ENCODE data around the gene SEMA7A.
A peak's percentile ranks its signal among the peaks of the same experiment; 100 is the strongest.

Gene SEMA7A

DNA sequence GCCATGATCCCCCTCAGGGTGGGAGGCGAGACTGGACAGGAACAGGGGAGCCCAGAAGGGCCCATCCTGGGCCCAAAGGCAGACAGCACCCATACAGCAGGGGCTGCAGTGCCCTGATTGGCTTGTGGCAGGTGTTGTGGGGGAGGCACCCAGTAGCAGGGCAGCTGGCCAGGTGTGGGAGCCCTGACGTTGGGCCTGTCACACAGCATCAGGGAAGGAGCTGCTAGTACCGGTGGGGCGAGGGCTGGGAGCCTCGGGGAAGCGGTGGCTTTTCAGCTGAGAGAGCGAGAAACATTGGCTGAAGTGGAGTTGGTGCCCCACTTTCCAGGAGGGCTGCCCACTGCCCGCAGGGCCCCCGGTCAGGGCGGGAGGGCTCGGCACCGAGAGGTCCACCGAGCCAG, 46.6 kb downstream of the SEMA7A start:
- no peak for DNase-seq (ENCODE audit: low read depth)

DNA sequence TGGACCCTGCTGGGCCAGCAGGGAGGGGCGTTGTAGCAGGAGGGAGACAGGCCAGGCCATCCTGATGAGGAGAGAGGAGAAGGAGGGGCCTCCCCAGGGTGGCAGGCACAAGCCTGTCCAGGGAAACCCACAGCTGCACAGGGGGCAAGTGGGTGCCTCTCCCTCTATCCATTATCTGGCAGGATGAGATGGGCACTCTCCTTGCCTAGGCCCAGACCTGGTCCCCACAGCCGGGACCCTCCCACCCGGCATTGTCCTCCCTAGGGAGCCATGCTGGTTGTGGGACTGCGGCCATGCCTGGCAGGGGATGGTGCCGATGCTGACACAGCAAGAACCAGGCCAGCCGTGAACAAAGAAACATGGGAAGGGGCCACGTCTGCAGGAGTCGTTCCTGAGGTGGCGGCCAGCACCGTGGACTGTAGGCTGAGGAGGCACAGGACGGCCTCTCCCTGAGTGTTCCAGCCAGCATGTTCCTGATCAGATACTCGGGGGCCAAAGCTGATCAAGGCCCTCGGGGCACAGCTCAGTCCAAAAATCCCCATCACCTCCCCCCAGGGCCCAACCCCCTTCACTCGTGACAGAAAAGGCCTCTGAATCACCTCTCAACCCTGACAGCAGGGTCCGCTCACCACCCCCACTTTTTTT, 47.1 kb downstream of the SEMA7A start:
- no peak for DNase-seq (ENCODE audit: low read depth)

DNA sequence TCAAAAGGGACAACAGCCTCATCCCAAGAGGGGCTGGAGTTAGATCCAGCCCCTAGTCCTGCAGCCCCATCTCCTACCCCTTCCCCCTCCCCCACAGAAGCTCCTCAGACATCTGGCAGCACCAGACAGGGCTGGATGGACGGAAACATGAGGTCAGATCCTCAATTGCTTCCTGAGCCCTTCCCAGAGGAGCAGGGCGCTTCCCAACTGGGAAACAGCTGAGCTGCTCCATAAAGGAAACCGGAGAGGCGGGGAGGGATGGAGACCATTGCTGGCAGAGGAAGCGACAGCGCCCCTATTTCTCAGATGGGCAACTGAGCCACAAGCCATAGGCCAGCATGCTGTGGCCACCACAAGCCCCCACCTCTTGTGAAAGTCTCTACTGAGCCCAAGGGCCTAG, 48.0 kb downstream of the SEMA7A start:
- no peak for DNase-seq (ENCODE audit: low read depth)

DNA sequence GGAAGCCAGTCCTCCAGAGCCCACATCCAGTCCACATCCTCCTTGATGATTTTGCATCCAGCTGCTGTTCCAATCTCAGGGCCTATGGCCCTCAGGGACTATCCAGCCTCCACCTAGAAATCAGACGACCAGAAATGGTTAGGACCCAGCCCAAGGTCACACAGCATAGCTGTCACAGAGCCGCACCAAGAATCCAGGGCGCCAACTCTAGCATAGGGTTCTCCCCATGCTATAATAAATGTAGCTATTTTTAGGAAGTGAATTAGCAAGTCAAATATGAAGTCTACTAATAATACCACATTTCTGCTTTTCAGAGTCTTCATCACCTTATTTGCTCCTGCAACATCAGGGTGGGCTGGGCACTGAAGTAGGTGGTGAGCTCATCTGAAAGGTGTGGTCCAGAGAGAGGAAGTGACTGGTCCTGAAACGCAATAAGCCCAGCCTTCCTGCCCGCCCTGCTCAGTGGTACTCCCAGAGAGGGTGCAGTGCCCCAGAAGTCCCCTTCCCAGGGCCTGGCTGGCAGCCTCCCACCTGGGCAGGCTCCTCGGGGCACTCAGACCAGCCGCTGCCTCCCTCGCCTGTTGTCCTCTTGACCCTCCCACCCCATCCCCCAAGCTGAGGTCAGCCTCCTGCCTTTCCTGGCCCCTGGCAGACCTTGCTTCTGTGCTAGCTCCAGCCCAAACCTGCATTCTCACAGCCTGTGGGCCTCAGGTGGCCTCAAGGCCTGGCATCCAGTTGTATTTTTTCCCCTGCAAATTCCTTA, 48.7 kb downstream of the SEMA7A start:
- DNase-seq (ENCODE audit: low read depth): no peak

GRCh38 chr15:74384566-74384880, 49.2 kb downstream of the SEMA7A start:
- DNase-seq (ENCODE audit: low read depth): no peak

DNA sequence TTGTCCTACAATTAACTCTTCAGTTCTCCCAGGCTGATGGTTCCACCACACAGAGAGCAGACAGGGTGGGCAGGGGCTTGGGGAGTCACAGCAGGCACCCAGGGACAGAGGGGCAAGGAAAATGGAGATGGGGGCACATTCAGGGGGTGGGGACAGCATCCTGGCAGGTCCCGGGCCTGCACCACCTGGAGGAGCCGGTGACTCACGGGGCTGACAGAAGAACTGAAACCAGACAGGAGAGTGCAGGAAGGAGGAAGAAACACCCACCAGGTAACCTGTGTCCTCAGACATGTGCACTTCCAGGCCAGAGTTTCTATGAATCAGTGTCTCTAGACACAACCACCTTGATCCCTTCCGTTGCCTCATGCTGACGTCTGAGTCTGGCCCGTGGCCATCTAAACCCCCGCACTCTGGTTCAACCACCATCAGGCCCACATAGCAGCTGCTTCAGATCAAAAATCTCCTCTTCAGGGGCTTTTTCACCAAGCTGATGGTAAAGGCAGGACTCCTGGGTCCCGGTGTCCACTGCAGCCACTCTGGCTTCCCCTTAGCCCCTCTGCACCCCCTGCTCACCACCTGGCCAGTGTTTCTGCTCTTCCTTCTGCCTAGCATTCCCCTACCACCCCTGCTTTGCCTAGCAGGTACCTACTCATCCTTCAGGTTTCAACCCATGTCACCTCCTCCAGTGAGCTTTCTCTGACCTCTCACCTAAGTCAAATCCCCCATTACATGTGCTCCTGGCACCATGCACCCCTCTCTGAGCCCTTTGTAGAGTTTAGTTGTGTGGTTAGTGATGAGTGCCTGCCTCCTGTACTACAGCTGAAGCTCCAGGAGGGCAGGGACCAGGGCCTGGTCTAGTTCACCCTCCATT, 49.8 kb downstream of the SEMA7A start:
- peak; percentile 76 for DNase-seq (ENCODE audit: low read depth)

GRCh38 chr15:74383286-74383685, 50.5 kb downstream of the SEMA7A start:
- DNase-seq (ENCODE audit: low read depth): no peak

DNA sequence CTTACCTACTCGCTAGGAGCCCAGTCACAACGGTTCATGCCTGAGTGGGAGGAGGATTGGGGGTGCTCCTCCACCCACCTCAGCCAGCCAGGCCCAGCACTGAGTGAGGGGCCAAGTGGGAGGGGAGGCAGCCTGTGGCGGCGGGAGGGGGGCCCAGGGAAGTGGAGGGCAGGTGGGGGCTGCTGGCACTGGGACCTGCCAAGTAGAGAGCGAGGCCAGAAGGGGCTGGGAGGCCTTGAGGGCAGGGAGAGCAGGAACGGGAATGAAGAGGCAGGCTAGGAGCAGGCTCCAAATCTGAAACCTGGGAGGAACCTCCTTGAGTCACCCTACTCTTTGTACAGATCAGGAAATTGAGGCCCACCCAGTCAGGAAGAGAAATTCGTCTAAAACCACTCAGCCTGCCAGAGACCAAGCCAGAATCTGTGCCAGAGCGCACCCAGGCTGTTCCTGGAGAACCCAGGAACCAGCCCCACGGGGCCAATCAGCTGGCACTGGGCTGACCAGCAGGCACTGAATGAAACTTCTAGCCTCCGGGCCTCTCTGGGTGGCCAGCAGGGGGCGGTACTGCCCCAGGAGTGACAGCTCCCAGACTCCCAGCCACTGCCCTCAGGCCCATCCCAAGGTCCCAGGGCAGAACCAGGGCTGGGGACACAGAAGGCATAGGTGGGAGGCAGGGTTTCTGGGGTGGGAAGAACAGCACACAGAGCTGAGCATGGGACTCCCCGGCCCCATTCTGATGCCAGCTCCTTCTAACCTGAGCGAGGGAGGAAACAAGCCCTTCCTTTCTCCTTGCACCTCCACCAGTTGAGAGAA, 51.5 kb downstream of the SEMA7A start:
- peak; percentile 78 for DNase-seq (ENCODE audit: low read depth)

- no peak for DNase-seq (ENCODE audit: low read depth)
These were observed 52.3 kb downstream of the SEMA7A start for GRCh38 chr15:74381481-74381880.

DNA sequence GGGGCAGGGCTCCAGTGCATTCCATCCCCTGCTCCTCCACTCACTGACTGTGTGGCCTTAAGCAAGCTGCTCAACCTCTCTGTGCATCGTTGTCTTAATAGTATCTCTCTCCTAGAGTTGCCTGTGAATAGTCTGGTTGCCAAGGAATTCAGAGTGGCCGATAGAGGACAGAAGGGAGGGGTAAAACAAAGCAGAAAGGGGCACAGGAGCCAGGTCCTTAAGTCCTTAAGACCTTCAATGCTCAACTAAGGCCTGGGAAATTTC, 52.6 kb downstream of the SEMA7A start:
- DNase-seq (ENCODE audit: low read depth): no peak

DNA sequence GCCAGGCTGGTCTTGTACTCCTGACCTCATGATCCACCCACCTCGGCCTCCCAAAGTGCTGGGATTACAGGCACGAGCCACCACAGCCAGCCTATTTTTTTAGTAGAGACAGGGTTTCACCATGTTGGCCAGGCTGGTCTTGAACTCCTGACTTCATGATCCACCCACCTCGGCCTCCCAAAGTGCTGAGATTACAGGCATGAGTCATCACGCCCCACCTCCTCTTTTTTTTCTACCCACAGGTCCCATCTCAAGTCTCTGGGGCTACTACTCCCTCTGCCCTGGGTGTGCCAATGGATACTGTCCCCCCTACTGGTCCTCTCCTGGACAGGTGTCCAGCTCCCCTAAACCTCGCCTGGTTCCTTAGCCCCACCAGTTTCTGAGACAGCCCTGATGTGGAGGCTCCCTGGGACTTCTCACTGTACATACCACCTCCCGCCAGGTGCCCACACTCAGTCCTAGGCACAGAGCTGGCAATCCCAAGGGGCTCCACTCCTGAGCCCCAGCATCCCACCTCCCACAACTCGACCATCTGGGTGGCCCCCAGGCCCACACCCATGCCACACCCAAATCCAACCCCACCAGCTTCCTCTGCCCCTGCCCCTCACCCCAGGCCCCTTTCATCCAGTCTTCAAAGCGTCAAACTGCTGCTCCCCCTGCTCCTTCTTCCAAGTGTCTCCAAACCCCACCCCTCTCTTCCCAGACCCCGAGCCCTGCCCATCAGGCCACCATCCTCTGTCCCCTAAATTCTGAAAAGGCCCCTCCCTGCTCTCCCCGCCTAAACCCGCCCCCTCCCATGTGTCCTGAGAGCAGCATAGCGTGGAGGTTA, 53.2 kb downstream of the SEMA7A start:
- no peak for DNase-seq (ENCODE audit: low read depth)

GRCh38 chr15:74378848-74379247, 54.9 kb downstream of the SEMA7A start:
- peak; percentile 65 for DNase-seq (ENCODE audit: low read depth)

DNA sequence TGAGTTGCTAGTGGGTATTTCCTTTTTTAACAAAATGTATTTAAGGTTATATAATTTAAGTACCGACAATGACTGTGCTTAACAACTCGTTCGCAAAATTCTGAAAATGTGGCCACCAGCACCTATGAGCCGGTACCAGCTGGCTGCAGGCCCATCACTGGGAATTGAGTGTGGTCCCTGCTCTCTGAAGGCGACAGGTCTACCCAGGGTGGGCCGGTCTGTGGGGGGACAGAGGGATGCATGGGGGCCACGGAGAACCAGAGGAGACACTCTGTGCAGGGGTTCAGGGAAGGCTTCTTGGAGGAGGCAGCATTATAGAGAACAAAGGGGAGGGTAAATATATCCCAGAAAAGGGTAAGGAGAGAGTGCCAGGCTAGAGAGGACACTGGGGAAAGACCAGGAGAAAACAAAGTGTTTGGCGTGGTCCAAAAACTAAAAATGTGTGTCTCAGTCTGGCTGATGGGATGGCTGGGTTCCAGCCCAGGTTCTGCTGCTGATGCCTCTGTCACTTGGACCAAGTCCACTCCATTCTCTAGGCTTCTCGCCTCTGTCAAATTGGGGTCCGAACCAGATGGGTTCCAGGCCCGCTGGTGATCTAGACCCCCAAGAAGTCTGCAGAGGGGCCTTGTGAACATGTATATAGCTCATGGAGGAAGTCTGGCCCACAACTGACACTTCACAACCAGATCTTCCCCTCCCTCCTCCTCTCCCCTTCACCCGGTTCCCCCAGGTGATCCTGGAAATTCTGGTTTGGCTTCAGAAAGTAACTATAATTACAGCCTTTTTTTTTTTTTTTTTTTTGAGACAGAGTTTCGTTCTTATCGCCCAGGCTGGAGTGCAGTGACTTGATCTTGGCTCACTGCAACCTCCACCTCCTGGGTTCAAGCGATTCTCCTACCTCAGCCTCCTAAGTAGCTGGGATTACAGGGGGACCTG, 55.7 kb downstream of the SEMA7A start:
- DNase-seq (ENCODE audit: low read depth): no peak

DNA sequence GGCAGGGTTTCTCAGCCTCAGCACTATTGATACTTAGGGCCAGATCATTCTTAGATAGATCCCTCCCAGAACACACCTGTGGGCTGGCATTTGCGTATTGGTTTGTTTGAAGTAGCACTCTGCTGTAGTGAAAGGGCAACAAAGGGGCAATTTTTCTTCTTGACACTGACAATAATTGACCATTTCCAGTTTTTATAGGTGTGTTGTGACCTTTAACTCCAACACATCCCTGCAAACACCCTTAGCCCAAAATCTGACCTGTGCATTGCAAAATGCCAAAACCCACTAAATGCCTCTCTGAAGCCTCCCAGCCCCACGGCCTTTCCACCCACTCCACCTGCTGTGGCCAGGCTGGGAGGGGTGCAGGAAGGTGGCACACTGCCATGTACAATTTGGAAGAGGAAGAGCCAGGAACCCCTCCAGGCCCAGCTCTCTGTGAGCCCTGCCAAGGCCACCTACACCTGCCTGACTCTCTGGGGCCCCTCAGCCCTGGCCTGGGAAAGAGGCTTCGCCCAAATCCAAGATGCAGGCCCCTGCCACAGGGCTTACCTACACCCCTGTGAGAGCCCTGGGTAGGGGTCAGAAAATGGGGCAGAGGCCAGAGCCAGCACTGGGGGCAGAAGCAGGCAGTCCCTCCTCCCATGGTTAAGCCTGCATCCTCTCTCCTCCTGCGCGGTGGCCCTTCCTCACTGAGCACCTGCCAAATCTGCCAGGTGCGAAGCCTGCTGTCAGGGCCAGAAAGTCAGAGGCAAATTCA, 56.8 kb downstream of the SEMA7A start:
- no peak for DNase-seq (ENCODE audit: low read depth)

GRCh38 chr15:74376226-74376625, 57.5 kb downstream of the SEMA7A start:
- no peak for DNase-seq (ENCODE audit: low read depth)

- DNase-seq (ENCODE audit: low read depth): peak; percentile 73
These were observed 58.5 kb downstream of the SEMA7A start for GRCh38 chr15:74375303-74375693.

- DNase-seq (ENCODE audit: low read depth): no peak
These were observed 59.0 kb downstream of the SEMA7A start for GRCh38 chr15:74374648-74375302.

- DNase-seq (ENCODE audit: low read depth): peak; percentile 94
These were observed 59.8 kb downstream of the SEMA7A start for GRCh38 chr15:74373731-74374647.

Measured in activated T-cell treated with anti-CD3 and anti-CD28 coated beads for 48 hours (primary cell).